ENCODE results near the gene GP1BB.

Gene GP1BB

GRCh38 chr22:19749876-19750275 lies 26.5 kb downstream of the GP1BB start:
- no peak overlapping the region for H3K27ac ChIP-seq
- no peak for TF ChIP-seq CTCF (conservative IDR thresholded peaks at IDR 0.05)

- H3K27ac ChIP-seq: no peak overlapping the region
- no peak for TF ChIP-seq CTCF (conservative IDR thresholded peaks at IDR 0.05)
Measured at GRCh38 chr22:19750507-19751490, 27.5 kb downstream of the GP1BB start.

GRCh38 chr22:19751497-19752245 lies 28.3 kb downstream of the GP1BB start:
- no peak for TF ChIP-seq CTCF (conservative IDR thresholded peaks at IDR 0.05)
- H3K27ac ChIP-seq: no peak overlapping the region

- H3K27ac ChIP-seq: no peak overlapping the region
- peak; percentile 17; the same call in 1 of the 2 replicates for TF ChIP-seq CTCF (conservative IDR thresholded peaks at IDR 0.05)
Measured at GRCh38 chr22:19753090-19753842, 29.9 kb downstream of the GP1BB start.

- no peak for TF ChIP-seq CTCF (conservative IDR thresholded peaks at IDR 0.05)
- no peak overlapping the region for H3K27ac ChIP-seq
Measured at GRCh38 chr22:19753996-19754700, 30.8 kb downstream of the GP1BB start.

- no peak for TF ChIP-seq CTCF (conservative IDR thresholded peaks at IDR 0.05)
- H3K27ac ChIP-seq: no peak overlapping the region
Measured at GRCh38 chr22:19754701-19755144, 31.4 kb downstream of the GP1BB start.
